Activated naive CD4-positive, alpha-beta T cell (primary cell): ENCODE results near the gene SEC31A.
"Not testable (repeated sequence)": the region's sequence is repeated elsewhere in the genome, so short reads cannot be mapped to it uniquely, and the experiment has no call there.

Source experiments
- DNase-seq, 4 experiments: peaks; one replicate each; lab custom pipeline; 2025; lab: John Stamatoyannopoulos, UW

SEC31A gene

GRCh38 chr4:82896755-82897154, 5.8 kb upstream of the SEC31A start:
- no peak for DNase-seq

- DNase-seq = no peak
Measured at GRCh38 chr4:82893942-82894341, 3.0 kb upstream of the SEC31A start.

GRCh38 chr4:82892467-82892802, 1.5 kb upstream of the SEC31A start:
- no peak for DNase-seq

GRCh38 chr4:82891707-82892466, 934 bp upstream of the SEC31A start:
- no peak for DNase-seq

GRCh38 chr4:82890528-82890900, 439 bp downstream of the SEC31A start:
- no peak for DNase-seq

- DNase-seq = no peak
Measured at GRCh38 chr4:82889287-82889686, 1.7 kb downstream of the SEC31A start.

GRCh38 chr4:82886147-82886942, 4.6 kb downstream of the SEC31A start:
- DNase-seq = no peak

GRCh38 chr4:82885410-82885809, 5.5 kb downstream of the SEC31A start:
- no peak for DNase-seq

- no peak for DNase-seq
Measured at GRCh38 chr4:82868572-82868971, 22.4 kb downstream of the SEC31A start.

GRCh38 chr4:82866706-82867385, 24.1 kb downstream of the SEC31A start:
- no peak for DNase-seq

- DNase-seq = not testable (repeated sequence)
Measured at GRCh38 chr4:82866033-82866432, 24.9 kb downstream of the SEC31A start.

GRCh38 chr4:82865592-82865991, 25.4 kb downstream of the SEC31A start:
- DNase-seq = no peak

GRCh38 chr4:82864336-82864979, 26.5 kb downstream of the SEC31A start:
- no peak for DNase-seq

- DNase-seq = no peak
Measured at GRCh38 chr4:82861529-82861928, 29.4 kb downstream of the SEC31A start.

- not testable (repeated sequence) for DNase-seq
Measured at GRCh38 chr4:82860487-82860886, 30.5 kb downstream of the SEC31A start.

- DNase-seq = no peak
Measured at GRCh38 chr4:82852751-82853285, 38.1 kb downstream of the SEC31A start.

GRCh38 chr4:82851885-82852750, 38.8 kb downstream of the SEC31A start:
- DNase-seq = no peak

- no peak for DNase-seq
Measured at GRCh38 chr4:82851318-82851717, 39.6 kb downstream of the SEC31A start.

- no peak for DNase-seq
Measured at GRCh38 chr4:82850684-82851083, 40.3 kb downstream of the SEC31A start.

GRCh38 chr4:82848706-82849105, 42.2 kb downstream of the SEC31A start:
- no peak for DNase-seq

GRCh38 chr4:82842593-82842992, 48.4 kb downstream of the SEC31A start:
- DNase-seq = no peak
